Skeletal muscle tissue (tissue), 4 donors: ENCODE results near the gene SOX6. TPM values are rescaled to one million over a fixed set of nuclear protein-coding genes. Genes with fewer than 3 reads are reported as not detected.

Experiments used
- H3K27ac ChIP-seq: one replicate; pipeline ENCODE4 v1.7.0; 2013; ENCODE audit warnings: mild to moderate bottlenecking, low read depth, low read length, inconsistent platforms
- H3K27me3 ChIP-seq, 3 donors: one replicate each; pipeline ENCODE4 v1.7.0; 2013; ENCODE audit warnings: low read length in 3 of 3; ENCODE audit not compliant: control insufficient read depth in 3 of 3, insufficient read depth in 3 of 3
- H3K36me3 ChIP-seq, 3 donors: one replicate each; pipeline ENCODE4 v1.7.0; 2013; ENCODE audit warnings: low read length in 3 of 3; ENCODE audit not compliant: control insufficient read depth in 3 of 3, insufficient read depth in 3 of 3
- H3K4me1 ChIP-seq, 3 donors: one replicate each; pipeline ENCODE4 v1.7.0; 2013; ENCODE audit warnings: low read length in 3 of 3, mild to moderate bottlenecking in 3 of 3; ENCODE audit not compliant: control insufficient read depth in 3 of 3, insufficient read depth in 3 of 3
- H3K4me3 ChIP-seq, 3 donors: one replicate each; pipeline ENCODE4 v1.7.0; 2013; ENCODE audit warnings: low read length in 3 of 3
- H3K9ac ChIP-seq, 3 donors: one replicate each; pipeline ENCODE4 v1.7.0; 2013; ENCODE audit warnings: low read length in 3 of 3, mild to moderate bottlenecking in 3 of 3, moderate library complexity in 2 of 3, low read depth in 1 of 3
- H3K9me3 ChIP-seq, 3 donors: one replicate each; pipeline ENCODE4 v1.7.0; 2013; ENCODE audit warnings: low read length in 3 of 3; ENCODE audit not compliant: control insufficient read depth in 3 of 3
- total RNA-seq: library from RNA; depleted of rRNA; stranded (reverse); fragments of >200 nt; gene quantifications from one replicate; pipeline ENCODE4 v1.2.3, GENCODE V29; 2014
- donor health status: Osteomylitis.

SOX6 gene
- total RNA-seq, 1 donor from 2014 or later, result 50.1 TPM

DNA sequence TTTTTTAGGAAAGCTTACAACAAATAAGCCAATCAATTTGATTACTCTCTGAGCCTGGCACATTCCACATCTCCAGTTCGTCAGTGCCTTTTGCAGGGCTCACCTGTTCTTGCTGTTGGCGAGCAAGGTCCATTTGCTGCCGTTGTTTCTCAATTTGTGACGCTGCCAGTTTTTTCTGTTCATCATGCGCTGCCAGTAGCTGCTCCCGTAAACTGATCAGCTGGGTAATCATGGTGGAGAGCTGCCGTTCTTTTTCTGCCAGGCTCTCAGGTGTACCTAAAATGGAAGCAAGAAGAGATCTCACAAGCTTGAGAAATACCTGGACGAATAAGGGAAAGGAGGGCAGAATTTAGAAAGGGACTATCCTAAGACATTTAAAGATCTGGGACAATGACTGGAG, 169.7 kb downstream of the SOX6 start:
- Histone ChIP-seq H3K4me3 (peak overlapping the region; percentile 14 to 39 (median 27)), H3K27ac (peak overlapping the region; percentile 74)

DNA sequence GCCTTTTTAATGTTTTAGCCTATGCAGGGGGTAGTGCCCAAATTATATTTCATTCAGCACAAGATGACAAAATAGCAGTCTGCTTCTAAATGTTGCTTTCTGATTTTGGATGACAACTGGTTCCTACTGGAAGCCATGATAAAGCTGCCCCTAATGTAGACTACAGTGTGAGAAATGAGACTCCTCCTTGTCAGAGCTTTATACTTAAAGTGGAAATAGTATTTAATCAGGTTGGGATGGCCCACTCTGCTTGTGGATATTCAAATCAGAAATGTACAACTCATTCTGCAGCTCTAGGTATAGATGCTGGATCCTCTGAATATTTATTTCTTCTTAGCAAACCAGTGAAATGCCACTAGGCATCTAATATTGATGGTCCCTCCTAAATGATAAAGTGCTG, 171.3 kb downstream of the SOX6 start:
- peak overlapping the region; percentile 1 for H3K27ac ChIP-seq
- H3K36me3 ChIP-seq, result no peaks in the 10 kb centered on the region
- no peaks in the 10 kb centered on the region for H3K9me3 ChIP-seq
- no peaks in the 10 kb centered on the region for H3K27me3 ChIP-seq
- peak overlapping the region in 1 of 3 donors; percentile 65 for H3K9ac ChIP-seq
- peaks cover 8 to 23% (median 18%) of the 10 kb centered on the region in 3 donors for H3K4me1 ChIP-seq
- H3K4me3 ChIP-seq, result no peak overlapping the region

More for the DNA sequence above, 169.7 kb downstream of the SOX6 start:
- Histone ChIP-seq H3K9me3 (no peaks in the 10 kb centered on the region), H3K4me1 (peaks cover 8 to 23% (median 18%) of the 10 kb centered on the region in 3 donors), H3K27me3 (no peaks in the 10 kb centered on the region), H3K9ac (peak overlapping the region in 1 of 3 donors; percentile 62), H3K36me3 (no peaks in the 10 kb centered on the region)

DNA sequence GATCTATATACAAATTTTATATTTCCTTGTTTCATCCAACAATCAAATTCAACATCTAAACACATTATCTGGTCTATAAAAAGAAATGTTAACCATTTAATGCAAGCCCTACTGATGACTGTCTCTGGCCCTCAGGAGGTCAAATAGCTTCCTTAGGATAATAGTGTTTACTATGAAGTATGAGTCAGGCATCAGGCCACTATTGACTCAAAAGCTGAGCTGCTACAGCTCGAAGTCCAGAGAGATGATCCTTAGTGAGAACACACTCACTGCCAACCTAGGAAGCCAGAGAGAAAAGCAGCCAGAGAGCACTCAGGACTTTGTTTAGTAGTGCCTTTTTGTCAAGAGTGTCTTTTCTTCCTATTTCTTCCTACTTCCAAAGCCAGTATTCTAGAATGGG, 171.8 kb downstream of the SOX6 start:
- H3K9me3 ChIP-seq, result no peaks in the 10 kb centered on the region
- peak overlapping the region in 1 of 3 donors; percentile 65 for H3K9ac ChIP-seq
- H3K36me3 ChIP-seq, result no peaks in the 10 kb centered on the region
- H3K27ac ChIP-seq, result peak overlapping the region; percentile 1
- no peaks in the 10 kb centered on the region for H3K27me3 ChIP-seq
- peaks cover 8 to 23% (median 18%) of the 10 kb centered on the region in 3 donors for H3K4me1 ChIP-seq
- H3K4me3 ChIP-seq, result no peak overlapping the region

DNA sequence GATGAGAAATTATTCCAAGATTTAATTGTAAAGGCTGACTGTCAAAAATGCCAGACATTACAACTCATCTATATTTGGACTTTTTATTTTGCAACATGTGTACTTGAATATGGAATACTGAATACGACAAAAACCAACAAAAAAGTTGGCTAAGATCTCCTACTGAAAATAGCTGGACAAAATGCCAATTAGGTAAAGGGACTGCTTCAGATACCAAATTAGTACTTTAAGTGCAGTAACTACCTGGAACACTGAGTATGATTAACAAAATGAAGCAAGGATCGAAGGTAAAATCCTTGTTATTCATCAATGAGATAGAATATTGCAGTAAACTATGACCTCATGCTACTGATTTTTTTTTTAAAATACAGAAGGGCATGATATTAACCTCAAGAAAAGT, 173.8 kb downstream of the SOX6 start:
- no peak overlapping the region for H3K4me3 ChIP-seq
- H3K27me3 ChIP-seq, result no peaks in the 10 kb centered on the region
- peaks cover 8 to 23% (median 18%) of the 10 kb centered on the region in 3 donors for H3K4me1 ChIP-seq
- H3K9ac ChIP-seq, result no peak overlapping the region
- H3K36me3 ChIP-seq, result no peaks in the 10 kb centered on the region
- H3K9me3 ChIP-seq, result no peaks in the 10 kb centered on the region
- H3K27ac ChIP-seq, result no peak overlapping the region

DNA sequence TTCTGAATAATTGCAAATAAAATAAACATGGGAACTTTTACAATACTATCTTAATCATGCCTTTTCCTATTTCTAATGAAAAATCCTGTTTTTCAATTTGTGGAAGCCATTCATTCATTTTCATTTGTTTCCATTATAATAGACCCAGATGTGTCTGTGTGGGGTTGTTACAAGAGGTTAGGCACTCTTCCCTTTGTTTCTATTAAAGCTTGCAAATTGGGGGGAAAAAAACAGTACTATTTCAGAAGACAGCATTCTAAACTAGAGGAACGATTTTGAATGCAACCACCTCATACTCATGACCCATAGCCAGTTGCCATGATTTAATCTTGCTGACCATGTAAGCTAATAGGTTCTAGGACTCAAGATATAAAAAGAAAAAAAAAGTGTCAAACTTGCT, 175.5 kb downstream of the SOX6 start:
- H3K27ac ChIP-seq, result no peak overlapping the region
- no peak overlapping the region for H3K4me3 ChIP-seq
- H3K4me1 ChIP-seq, result peaks cover 4 to 23% (median 14%) of the 10 kb centered on the region in 3 donors
- no peak overlapping the region for H3K9ac ChIP-seq
- H3K9me3 ChIP-seq, result no peaks in the 10 kb centered on the region
- H3K27me3 ChIP-seq, result no peaks in the 10 kb centered on the region
- H3K36me3 ChIP-seq, result no peaks in the 10 kb centered on the region

DNA sequence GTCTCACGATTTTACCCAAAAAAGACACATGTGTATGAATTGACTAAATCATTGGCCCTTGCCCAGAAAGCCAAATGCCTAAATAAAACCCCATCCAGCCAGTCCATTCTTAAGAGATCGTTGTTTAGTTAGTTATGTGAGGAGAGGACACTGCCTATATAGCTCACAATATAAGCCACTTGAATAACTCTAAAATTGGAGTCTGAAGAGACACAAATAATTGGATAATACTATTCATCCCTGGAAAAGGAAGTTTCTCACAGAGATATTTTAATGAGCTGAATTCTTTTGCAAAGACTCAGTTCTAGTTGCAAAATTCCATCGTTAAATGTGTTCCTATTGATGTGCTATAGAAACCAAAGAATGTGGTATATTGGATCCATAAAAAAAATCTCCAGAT, 176.7 kb downstream of the SOX6 start:
- H3K27me3 ChIP-seq, result no peaks in the 10 kb centered on the region
- peaks cover 0 to 13% (median 2%) of the 10 kb centered on the region in 3 donors for H3K4me1 ChIP-seq

DNA sequence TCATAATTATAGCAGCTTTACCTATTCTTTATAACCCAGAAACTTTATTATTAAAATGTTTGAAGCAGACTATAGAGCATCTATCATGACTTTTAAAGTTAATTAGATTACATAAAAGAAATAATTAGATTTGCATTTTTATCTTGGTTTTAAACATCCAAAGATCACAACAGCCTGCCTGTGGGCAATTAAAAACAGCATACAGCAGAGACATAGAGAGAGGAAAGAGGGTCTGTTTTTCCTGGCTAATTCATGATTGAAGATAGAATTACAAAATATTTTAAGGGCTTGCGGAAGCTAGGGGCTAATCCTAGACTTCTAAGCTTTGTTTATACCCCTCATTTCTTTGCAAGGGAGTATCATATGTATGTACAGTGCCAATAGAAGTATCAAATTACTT, 178.1 kb downstream of the SOX6 start:
- H3K36me3 ChIP-seq, result no peaks in the 10 kb centered on the region
- no peak overlapping the region for H3K9ac ChIP-seq
- no peak overlapping the region for H3K4me3 ChIP-seq
- H3K27ac ChIP-seq, result no peak overlapping the region
- H3K4me1 ChIP-seq, result peaks cover 0 to 5% (median 0%) of the 10 kb centered on the region in 3 donors
- H3K9me3 ChIP-seq, result no peaks in the 10 kb centered on the region
- H3K27me3 ChIP-seq, result no peaks in the 10 kb centered on the region

More for the DNA sequence above, 176.7 kb downstream of the SOX6 start:
- Histone ChIP-seq H3K4me3 (no peak overlapping the region), H3K36me3 (no peaks in the 10 kb centered on the region), H3K27ac (no peak overlapping the region), H3K9ac (no peak overlapping the region), H3K9me3 (no peaks in the 10 kb centered on the region)

DNA sequence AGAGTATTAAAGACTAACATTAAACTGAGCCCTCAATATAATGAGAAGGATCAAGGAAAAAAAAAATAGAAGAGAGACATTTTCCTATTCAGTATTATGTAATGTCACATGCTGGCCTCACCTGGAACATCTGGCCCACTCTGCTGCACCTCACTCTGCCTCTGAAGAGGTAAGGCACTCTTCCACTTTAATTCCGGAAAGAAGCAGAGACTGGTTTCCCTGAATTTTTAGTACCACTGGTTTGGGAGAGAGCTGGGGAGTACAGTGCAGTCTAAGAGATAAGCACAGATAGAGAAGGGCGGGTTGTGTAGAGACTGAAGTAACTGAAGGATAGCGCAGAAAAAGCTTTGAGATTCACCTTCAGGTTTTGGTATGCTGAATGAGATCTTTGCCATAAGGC, 178.7 kb downstream of the SOX6 start:
- Histone ChIP-seq H3K27me3 (no peaks in the 10 kb centered on the region), H3K9me3 (no peaks in the 10 kb centered on the region)

DNA sequence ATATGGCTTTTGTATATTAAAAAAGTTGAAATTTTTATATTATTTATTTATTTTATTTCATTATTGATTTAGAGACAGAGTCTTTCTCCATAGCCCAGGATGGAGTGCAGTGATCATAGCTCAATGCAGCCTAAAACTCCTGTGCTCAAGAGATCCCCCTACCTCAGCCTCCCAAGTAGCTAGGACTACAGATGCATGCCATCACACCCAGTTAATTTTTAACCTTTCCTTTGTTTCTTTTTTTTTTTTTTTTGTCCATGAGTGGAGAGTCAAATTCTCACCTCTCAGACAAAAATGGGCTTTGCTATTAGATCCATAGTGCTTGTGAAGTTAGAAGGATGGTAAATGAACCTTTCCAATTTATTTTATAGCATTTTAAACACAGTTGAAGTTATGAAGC, 182.5 kb downstream of the SOX6 start:
- Histone ChIP-seq H3K4me3 (no peak overlapping the region), H3K27me3 (no peaks in the 10 kb centered on the region), H3K4me1 (no peaks in the 10 kb centered on the region), H3K9ac (no peak overlapping the region), H3K9me3 (no peaks in the 10 kb centered on the region), H3K27ac (no peak overlapping the region), H3K36me3 (no peaks in the 10 kb centered on the region)

More for the DNA sequence above, 178.7 kb downstream of the SOX6 start:
- Histone ChIP-seq H3K4me3 (no peak overlapping the region), H3K27ac (no peak overlapping the region), H3K4me1 (peaks cover 0 to 2% (median 0%) of the 10 kb centered on the region in 3 donors), H3K9ac (no peak overlapping the region), H3K36me3 (no peaks in the 10 kb centered on the region)

DNA sequence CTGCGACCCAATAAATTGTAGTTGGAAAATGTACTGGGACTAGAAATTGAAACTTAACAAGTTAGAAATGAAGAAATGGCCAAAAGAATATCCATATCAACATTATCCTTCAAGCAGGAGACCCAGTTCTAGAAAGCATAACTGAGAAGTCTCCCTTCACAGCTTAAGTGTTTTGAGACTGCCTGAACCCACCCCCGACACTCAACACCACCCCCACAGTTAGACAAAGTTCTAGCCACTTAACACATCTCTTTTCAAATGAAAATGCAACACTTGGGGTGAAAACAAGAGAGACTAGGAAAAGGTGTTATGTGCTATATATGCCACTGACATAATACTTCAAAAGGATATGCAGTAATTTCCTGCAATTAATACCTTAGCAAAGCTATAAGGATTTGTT, 184.5 kb downstream of the SOX6 start:
- H3K36me3 ChIP-seq, result no peaks in the 10 kb centered on the region
- no peak overlapping the region for H3K27ac ChIP-seq
- no peak overlapping the region for H3K9ac ChIP-seq
- no peaks in the 10 kb centered on the region for H3K27me3 ChIP-seq
- no peaks in the 10 kb centered on the region for H3K4me1 ChIP-seq
- no peak overlapping the region for H3K4me3 ChIP-seq
- H3K9me3 ChIP-seq, result no peaks in the 10 kb centered on the region
